Hepatocyte (in vitro differentiated cells): Measurements from ENCODE around the gene TMEM256.

ENCODE experiments used
- CTCF ChIP-seq: fragments of 200-600 bp; sonication (generic); IDR thresholded peaks from 2 replicates; pipeline ENCODE4 v1.5.1; 2016; ENCODE audit warnings: antibody characterized with exemption, mild to moderate bottlenecking; ENCODE audit not compliant: poor library complexity
- EZH2 ChIP-seq: fragments of 200-600 bp; sonication (generic); IDR thresholded peaks from 2 replicates; pipeline ENCODE4 v1.6.1; 2016; ENCODE audit warnings: antibody characterized with exemption, mild to moderate bottlenecking, borderline replicate concordance

DNA sequence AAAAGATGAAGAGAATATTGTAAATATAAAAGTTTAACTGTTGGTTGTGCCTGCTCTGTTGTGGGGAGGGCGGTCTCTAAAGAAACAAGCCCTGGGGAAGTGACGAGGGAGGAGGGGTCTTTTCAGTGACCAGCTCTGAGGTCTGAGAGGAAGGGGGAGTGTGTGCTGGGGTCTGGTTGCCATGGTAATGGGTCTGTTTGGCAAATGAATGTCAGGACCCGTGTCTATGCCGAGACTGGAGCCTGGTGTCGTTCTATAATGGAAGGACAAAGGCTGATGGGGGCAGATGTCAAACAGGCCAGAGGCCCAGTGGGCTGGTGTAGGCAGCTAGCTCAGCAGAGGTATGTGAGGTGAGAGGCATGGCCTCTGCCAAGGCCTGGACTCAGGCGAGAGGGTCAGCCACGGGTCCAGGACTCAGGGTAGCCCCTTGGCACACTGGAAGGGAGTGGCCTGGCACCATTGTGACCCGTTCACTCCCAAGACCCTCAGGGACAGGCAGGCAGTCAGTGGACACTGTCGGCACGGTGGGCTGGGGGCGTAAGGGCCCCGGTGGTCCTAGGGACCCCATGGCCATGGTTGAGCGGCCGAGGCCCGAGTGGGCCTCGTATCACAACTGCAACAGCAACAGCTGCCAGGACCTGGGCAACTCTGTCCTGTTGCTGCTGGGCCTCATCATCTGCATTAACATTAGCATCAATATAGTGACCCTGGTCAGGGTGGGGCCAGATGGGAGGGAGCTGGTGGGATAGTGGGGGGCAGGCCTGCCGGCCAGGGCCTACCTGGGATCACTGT, 16.1 kb upstream of the TMEM256 start, which contains the start of gene SPEM1:
- TF ChIP-seq CTCF = no peak
- TF ChIP-seq EZH2 = no peak
